Measurements from ENCODE around the gene NFS1. TPM values are rescaled to one million over a fixed set of nuclear protein-coding genes. Genes with fewer than 3 reads are reported as not detected.
A peak's percentile ranks its signal among the peaks of the same experiment; 100 is the strongest.

Gene NFS1
- total RNA-seq, 4 donors from 2014 or later, result 16.8 to 40.0 (median 31.4) TPM

DNA sequence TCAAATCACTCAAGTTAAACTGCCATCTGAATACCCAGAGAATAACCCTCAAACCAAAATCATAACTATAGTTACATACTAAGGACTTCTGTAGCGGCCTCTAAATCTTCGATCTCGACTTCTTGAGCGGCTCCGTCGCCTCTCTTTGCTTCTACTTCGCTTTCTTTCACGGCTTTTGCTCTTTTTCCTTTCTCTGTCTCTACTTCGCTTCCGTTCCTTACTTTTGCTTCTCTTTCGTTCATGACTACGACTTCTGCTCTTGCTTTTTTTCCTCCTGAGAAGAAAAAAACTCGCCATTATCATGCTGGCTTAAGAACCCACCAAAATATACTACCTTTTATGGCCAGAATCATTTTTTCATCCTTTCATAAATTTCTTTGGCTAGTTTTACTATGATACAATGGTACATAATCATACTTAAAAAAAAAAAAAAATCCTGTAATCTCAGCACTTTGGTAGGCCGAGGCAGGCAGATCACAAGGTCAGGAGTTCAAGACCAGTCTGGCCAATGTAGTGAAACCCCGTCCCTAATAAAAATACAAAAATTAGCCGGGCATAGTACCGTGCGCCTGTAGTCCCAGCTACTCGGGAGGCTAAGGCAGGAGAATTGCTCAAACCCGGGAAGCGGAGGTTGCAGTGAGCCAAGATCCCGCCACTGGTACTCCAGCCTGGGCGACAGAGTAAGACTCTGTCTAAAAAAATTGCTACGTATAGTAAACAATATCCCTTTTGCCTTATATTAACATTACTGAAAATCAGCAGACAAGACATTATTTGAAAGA is 32.9 kb upstream of the NFS1 start:
- H3K36me3 ChIP-seq, result peaks cover 11 to 99% of the 10 kb centered on the region in 2 donors
- no peaks in the 10 kb centered on the region for H3K9me3 ChIP-seq
- H3K4me1 ChIP-seq, result peaks cover 25 to 96% (median 28%) of the 10 kb centered on the region in 3 donors
- 72 to 82% methylated on average over 22 to 24 of the region's 24 CpGs for WGBS, 2 donors (ENCODE audit: low coverage in 1 of 2)
- H3K4me3 ChIP-seq, result no peak overlapping the region
- ATAC-seq, result no peak
- H3K27me3 ChIP-seq, result no peaks in the 10 kb centered on the region
- TF ChIP-seq POLR2A (IDR thresholded peaks at IDR 0.05), result no peak
- no peak for TF ChIP-seq EP300 (IDR thresholded peaks at IDR 0.05)
- TF ChIP-seq, protein P1, sequence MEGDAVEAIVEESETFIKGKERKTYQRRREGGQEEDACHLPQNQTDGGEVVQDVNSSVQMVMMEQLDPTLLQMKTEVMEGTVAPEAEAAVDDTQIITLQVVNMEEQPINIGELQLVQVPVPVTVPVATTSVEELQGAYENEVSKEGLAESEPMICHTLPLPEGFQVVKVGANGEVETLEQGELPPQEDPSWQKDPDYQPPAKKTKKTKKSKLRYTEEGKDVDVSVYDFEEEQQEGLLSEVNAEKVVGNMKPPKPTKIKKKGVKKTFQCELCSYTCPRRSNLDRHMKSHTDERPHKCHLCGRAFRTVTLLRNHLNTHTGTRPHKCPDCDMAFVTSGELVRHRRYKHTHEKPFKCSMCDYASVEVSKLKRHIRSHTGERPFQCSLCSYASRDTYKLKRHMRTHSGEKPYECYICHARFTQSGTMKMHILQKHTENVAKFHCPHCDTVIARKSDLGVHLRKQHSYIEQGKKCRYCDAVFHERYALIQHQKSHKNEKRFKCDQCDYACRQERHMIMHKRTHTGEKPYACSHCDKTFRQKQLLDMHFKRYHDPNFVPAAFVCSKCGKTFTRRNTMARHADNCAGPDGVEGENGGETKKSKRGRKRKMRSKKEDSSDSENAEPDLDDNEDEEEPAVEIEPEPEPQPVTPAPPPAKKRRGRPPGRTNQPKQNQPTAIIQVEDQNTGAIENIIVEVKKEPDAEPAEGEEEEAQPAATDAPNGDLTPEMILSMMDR (IDR thresholded peaks at IDR 0.05), result no peak
- no peak for TF ChIP-seq POLR2AphosphoS5 (IDR thresholded peaks at IDR 0.05)
- H3K27ac ChIP-seq, result peak overlapping the region in 1 of 4 donors; percentile 20

DNA sequence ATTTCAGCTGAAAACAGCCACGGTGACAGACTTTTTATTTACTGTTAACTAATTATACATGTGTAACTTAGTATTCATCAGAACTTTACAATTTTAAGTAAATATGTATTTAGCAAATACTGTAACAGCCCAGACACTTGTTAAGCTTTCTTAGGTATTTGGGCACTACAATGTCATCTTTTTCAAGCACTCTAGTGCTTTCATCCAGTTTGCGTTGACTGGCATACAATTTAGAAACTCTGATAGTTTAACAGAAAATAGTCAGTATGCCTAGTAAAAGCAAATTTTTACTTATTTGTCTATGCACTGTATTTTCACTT is 32.3 kb upstream of the NFS1 start:
- Histone ChIP-seq H3K4me3 (no peak overlapping the region), H3K36me3 (peaks cover 11 to 99% of the 10 kb centered on the region in 2 donors), H3K27ac (peak overlapping the region in 1 of 4 donors; percentile 23), H3K9me3 (no peaks in the 10 kb centered on the region), H3K4me1 (peaks cover 25 to 96% (median 28%) of the 10 kb centered on the region in 3 donors), H3K27me3 (no peaks in the 10 kb centered on the region)
- TF ChIP-seq EP300 (IDR thresholded peaks at IDR 0.05) (no peak), POLR2A (IDR thresholded peaks at IDR 0.05) (no peak), POLR2AphosphoS5 (IDR thresholded peaks at IDR 0.05) (no peak)
- TF ChIP-seq, protein P1 (IDR thresholded peaks at IDR 0.05), result no peak
- 37 to 44% methylated on average over 2 of the region's 2 CpGs for WGBS, 2 donors (ENCODE audit: low coverage in 1 of 2)
- no peak for ATAC-seq

DNA sequence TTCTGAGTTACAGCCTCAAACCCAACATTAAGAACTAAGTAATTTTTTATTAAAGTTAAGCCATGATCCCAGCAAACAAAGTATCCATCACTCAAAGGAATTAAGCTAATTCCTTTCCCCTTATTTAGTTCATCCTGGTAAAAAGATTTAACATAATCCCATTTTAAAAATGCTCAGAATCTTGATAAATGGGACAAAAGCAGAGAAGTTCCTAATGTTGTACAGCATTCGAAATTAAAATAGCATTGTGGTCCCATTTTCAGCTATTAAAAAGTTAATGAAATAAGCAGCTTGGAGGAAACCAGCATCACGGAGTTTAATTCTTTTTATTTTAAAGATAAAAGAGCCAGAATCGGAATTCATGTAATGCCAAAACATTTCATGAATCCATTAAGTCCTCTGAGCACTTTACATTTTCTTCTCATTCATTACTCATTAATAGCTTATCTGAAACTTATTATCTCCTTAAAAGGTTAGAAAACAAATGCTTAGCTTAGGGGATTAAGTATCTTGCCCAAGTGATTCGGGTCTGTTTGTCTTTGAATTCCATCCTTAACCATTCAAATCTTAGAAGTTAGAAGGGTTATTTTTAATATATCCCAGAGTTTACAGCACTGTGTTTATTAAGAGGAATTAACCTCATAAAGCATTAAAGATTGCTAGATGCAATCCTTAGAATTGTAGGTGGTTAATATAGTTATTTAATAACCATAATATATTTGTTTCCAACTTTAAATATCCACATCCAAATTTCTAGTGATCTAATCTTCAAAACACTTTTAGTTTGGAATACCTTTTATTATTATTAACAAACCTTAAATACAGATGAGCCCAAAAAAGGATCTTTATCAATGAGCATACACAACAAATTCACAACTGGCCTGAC is 31.7 kb upstream of the NFS1 start:
- peaks cover 10 to 100% of the 10 kb centered on the region in 2 donors for H3K36me3 ChIP-seq
- H3K9me3 ChIP-seq, result no peaks in the 10 kb centered on the region
- H3K27ac ChIP-seq, result peak overlapping the region in 1 of 4 donors; percentile 23
- H3K27me3 ChIP-seq, result no peaks in the 10 kb centered on the region
- no peak for TF ChIP-seq POLR2AphosphoS5 (IDR thresholded peaks at IDR 0.05)
- no peak for TF ChIP-seq POLR2A (IDR thresholded peaks at IDR 0.05)
- TF ChIP-seq, protein P1 (IDR thresholded peaks at IDR 0.05), result no peak
- TF ChIP-seq EP300 (IDR thresholded peaks at IDR 0.05), result no peak
- no peak overlapping the region for H3K4me3 ChIP-seq
- WGBS, 2 donors (ENCODE audit: low coverage in 1 of 2), result 19 to 36% methylated on average over 4 of the region's 4 CpGs
- peaks cover 23 to 90% (median 24%) of the 10 kb centered on the region in 3 donors for H3K4me1 ChIP-seq
- ATAC-seq, result no peak

- H3K4me3 ChIP-seq, result no peak overlapping the region
- H3K4me1 ChIP-seq, result peaks cover 17 to 82% (median 18%) of the 10 kb centered on the region in 3 donors
- ATAC-seq, result no peak
- peaks cover 7 to 100% of the 10 kb centered on the region in 2 donors for H3K36me3 ChIP-seq
- no peaks in the 10 kb centered on the region for H3K9me3 ChIP-seq
- no peaks in the 10 kb centered on the region for H3K27me3 ChIP-seq
- TF ChIP-seq EP300 (IDR thresholded peaks at IDR 0.05), result no peak
- TF ChIP-seq POLR2A (IDR thresholded peaks at IDR 0.05), result no peak
- TF ChIP-seq POLR2AphosphoS5 (IDR thresholded peaks at IDR 0.05), result no peak
- TF ChIP-seq, protein P1 (IDR thresholded peaks at IDR 0.05), result no peak
- no peak overlapping the region for H3K27ac ChIP-seq
- 61 to 69% methylated on average over 2 of the region's 2 CpGs for WGBS, 2 donors (ENCODE audit: low coverage in 1 of 2)
Measured at GRCh38 chr20:35729836-35730582, 30.9 kb upstream of the NFS1 start.
